HG03139 (cell line): ENCODE results near the gene PARD3.
"Not testable (repeated sequence)": the region's sequence is repeated elsewhere in the genome, so short reads cannot be mapped to it uniquely, and the experiment has no call there.

Source experiments
- ATAC-seq: cut with Tn5 transposase; IDR thresholded peaks from one replicate; pipeline ENCODE4 v1.9.1; 2021; ENCODE audit not compliant: unreplicated experiment

Gene PARD3

DNA sequence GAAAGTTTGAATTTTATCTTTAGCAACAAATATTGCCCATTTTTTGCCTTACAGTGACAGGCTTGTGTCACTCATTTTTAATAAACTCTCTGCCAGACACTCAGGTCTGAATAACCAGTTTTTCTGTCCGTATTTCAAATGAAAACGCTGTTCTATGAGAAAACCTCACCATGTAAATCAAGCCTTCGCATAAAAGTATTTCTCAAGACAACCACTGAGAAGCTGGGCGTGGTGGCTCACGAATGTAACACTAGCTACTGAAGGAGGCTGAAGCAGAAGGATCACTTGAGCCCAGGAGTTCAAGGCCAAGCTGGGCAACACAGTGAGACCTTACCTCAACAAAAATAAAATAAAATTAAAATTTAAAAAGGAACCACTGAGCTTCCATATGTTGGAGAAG lies 339.3 kb downstream of the PARD3 start:
- no peak for ATAC-seq

DNA sequence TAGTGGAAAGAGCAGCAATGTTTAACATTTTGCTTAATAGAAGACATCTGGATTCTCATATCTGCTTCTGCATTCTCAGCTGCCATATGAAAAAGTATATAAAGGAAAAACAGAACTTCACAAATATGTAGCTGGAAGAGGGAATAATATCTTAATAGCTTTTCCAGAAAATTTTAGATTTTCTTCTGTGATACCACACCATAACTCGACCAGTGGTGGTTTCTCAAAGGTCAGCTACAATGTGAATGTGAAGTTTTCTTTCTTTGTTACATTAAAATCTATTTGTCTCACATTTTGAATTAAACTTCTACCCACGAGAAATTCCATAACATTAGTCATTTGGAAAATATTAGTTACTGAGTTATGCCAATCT lies 339.8 kb downstream of the PARD3 start:
- no peak for ATAC-seq

DNA sequence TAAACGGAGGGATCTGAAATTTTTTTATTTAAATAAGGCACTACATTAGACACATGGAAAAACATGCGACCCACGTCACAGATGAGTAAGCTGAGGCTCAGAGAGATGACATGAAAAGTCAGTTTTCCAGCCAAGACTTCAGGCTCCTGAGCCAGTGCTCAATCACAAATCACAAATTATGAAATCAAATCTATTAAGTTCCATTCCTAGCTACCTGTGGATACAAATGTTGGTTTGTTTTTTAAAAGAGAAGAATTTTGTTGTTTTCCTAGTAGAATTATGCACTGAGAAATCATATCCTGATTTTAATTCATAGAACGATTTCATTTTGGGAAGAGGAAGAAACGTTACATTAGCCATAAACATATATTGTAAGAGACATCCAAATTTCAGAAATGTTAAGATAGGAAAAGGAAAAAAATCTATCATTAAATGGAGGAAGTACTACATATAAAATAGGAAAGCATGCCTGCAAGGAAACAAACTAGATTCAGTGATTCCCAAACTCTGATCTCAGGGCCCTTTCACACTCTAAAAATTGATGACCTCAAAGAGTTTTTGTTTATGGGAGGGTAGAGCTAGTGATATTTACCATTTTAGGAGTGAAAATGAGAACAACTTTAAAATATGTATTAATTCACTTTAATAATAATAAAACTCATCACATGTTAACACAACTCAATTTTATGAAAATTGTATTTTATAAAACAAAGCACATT lies 340.4 kb downstream of the PARD3 start:
- no peak for ATAC-seq

DNA sequence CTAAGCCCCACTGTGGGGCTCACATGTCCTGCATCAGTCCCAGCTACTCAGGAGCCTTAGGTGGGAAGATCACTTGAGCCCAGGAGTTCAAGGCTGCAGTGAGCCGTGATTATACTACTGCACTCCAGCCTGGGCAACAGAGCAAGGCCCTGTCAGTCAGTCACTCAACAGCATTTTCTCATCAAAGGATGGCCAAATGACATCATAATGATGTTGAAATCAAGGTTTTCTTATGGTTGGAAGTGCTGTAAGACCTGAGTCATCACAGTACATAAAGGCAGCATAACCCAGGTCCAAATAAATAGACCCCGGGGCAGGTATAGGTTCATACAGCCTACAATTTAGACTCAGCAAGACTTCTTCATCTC lies 341.1 kb downstream of the PARD3 start:
- no peak for ATAC-seq

DNA sequence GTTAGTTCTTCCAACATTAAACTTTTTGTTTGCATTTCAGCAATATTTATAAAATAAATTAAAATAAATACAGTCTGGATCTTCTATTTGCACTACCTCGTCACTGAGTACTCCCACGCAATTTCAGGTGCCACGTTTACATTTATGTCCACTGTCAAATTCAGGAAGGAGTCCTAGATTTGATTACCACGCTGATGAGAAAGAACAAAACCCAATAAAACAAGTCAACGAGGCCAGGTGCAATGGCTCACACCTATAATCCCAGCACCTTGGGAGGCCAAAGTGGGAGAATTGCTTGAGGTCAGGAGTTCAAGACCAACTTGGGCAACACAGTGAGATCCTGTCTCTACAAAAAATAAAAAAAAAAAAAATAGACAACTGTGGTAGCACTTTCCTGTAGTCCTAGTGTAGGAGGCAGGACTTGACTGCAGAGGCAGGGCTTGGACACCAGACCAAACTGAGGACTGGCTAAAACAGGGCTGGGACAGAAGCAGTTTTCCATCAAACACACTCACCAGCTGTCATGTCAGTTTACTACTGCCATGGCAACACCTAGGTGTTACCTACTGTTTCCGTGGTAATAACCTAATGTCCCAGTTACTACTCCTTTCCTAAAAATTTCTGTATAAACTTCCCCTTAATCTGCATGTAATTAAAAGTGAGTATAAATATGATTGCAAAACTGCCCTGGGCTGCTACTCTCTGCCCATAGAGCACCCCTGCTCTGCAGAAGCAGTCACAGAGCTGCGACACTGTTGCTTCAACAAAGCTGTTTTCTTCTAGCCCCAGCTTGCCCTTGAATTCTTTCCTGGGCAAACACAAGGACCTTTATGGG lies 341.7 kb downstream of the PARD3 start:
- no peak for ATAC-seq

DNA sequence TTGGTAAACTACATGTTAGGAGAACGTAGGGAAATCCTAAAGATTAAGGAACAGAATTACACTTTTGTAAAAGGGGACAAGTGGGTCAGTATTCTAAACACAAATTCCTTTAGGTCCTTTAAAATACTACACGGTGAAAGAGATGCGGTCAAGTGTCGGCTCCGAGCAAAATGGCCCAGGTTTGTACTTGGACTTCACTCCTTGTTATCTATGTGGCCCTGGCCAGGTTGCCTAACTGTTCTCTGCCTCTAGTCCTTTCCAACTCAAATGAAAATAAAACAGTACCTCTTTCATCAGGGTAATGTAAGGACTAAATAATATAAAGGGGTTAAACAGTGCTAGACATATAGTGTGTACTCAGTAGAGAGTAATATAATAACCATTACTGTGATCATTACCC lies 344.8 kb downstream of the PARD3 start:
- ATAC-seq = no peak

DNA sequence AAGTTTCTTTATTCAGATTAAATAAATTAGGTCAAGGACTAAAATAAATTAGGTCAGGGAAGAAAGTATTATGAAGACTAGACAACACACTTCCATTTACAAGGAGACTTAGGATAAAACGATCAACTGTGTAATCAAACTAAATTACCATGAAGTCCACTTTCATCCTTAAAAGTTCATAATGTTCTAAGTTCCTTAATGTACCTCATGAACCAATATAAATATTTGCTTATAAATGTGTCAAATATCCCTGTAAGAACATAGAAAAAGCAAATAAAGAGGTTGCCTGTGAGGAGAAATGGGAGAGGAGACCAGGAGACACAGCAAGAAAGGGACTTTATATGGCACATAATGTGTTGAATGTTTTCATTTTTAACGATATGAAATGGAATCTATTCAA lies 345.6 kb downstream of the PARD3 start:
- ATAC-seq = no peak

DNA sequence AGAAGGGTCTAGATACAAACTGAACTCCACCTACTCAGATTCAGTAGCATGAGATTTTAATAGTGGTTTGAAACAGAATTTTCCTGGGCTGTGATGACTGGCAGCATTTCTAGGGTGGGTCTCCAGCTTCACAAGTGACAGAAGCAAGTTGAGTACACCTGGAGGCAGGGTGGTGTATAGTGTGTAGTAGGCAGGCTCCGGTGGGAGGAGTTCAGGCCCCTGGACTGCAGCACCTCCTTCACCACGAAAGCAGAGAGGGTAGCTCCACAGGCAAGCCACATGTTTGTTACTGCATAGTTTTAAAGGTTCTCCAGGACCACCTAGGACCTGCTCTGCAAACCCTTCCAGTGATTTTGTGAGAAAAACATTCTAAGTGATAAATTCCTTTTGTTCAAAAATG lies 347.2 kb downstream of the PARD3 start:
- no peak for ATAC-seq

DNA sequence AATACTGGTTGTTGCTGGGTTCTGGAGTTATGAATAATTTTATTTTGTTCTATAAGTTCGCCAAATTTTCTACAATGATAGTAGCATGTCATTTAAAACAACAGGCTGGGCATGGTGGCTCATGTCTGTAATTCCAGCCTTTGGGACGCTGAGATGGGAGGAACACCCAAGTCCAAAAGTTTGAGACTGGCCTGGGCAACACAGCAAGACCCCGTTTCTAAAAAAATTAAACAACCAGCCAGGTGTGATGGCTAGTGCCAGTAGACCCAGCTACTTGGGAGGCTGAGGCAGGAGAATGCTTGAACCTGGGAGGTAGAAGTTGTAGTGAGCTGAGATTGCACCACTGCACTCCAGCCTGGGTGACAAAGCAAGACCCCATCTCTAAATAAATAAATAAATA lies 347.7 kb downstream of the PARD3 start:
- ATAC-seq = no peak

DNA sequence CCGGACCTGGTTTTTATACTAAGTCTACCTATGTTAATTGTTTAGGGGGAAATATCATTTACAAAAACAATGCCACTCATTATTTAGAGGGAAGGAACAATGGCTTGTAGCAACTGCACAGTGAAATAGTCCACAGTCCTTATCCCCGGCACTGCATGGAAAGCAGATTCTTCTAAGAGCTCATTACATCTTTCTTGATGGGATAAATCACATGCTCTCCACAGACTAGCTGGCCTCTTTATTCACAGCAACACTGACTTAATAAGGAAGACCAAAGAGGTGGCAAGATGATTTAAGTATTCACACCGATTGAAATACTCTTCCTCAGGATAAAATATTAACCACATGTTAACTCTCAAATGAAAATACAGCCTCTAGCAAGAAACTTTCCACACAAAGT lies 349.4 kb downstream of the PARD3 start:
- ATAC-seq = no peak

DNA sequence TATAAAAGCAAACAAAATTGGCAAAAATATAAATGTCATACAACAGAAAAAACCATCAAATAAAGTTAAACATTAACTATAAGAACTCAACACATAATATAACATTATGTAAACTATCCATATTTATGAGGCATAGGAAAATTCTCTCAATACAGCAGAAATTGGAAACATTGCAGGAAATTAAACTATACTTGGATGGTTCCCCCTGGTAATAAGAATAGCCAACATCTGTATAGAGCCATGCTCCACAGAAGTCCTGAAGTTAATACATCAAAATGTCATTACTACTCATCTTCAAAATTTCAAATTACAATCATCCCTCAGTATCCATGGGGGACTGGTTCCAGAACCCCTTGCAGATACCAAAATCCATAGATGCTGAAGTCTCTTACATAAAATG lies 350.5 kb downstream of the PARD3 start:
- ATAC-seq = no peak

DNA sequence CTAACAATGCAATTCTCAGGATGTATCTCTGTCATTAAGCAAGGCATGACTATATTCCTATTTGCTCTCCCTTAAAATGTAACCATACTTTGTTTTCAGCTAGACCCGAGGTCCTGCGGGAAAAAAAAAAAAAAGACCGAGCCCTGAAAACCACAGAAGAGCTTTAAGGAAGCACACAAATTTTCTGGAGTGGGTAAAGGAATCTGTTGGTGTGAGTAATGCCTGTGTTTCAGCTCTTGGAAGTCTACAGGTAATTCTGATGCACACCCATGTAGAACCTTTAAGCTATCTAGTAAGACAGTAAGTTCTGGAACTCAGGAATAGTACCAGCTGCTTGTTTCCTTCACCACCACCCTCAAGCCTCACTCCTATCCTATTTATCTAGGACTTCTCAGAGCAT lies 351.1 kb downstream of the PARD3 start:
- no peak for ATAC-seq

DNA sequence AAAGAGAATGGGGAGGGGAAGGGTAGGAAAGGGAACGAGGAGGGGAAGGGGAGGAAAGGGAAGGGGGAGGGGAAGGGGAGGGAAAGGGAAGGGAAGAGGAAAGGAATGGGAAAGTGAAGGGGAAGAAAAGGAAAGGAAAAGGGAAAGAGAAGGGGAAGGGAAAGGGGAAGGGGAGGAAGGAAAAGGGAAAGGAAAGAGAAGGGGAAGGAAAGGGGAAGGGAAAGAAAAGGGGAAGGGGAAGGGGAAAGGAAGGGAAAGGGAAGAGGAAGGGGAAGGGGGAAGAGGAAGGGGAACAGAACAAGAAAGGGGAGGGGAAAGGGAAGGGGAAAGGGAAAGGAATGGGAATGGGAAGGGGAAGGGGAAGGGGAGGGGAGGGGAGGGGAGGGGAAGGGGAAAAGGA lies 352.1 kb downstream of the PARD3 start:
- ATAC-seq = no peak

DNA sequence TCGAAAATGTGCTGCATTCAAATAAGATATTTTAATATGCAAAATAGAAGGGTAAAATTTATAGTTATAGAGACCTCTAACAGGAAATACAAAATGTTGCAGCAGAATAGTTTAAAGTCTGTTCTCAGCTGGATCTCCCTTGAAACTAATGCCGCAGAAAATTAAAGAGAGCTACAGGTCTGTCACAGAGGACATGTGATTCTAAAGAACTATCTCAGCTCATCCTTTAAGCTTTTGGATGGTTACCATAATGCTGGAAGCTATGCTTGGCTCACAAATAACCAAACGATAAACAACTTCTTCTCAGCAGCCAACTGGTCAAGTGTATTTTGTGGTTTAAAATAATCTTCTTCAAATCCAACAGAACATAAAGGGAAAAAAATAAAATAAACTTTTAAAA lies 353.0 kb downstream of the PARD3 start:
- ATAC-seq = no peak

DNA sequence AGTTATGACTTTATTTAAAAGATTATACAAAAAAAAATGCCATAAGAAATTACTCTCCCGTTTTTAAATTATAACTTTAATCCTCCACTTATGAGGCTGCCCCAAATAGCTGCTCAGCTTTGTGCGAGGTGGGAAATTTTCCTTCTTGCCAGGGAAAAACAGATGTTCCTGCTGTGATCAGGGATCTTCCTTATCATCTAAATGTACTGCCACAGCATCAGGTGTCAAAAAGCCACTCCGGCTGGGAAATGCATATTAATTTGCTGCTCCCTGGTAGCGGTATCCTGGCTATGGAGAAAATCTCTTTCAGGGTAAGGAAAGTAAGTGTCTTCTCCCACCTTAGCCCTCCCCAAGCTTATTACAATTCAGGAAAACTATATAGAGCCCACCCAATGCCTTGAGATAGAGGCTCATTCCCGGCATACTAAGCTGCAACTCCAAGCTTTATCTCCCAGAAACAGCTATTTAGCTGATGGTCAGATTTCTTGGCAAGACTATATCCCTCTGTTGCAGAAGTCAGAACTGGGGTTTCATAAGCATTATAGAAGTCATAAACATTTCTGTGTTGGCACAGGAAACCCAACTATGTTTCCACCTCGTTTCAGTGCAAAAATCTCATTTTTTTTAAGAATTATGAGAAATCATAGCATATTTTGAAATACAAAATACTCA lies 360.4 kb downstream of the PARD3 start:
- no peak for ATAC-seq

DNA sequence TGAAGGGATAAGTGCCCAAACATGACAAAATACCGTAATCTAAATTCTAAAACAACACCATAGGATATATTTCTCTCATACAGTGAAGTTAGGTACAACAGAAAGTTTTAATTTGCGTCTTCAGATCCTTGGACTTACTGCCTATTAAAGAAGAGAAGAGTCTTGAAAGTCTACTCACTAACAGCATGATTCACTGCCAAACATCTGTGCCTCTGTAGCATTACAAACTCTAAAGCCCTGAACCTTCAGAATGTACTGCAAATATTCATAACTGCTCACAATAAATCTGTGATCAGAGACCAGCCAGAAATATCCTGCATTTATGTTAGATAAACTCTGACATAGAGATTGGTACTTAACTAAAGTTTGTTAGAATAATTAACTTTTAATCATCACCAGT lies 365.3 kb downstream of the PARD3 start:
- ATAC-seq = no peak

DNA sequence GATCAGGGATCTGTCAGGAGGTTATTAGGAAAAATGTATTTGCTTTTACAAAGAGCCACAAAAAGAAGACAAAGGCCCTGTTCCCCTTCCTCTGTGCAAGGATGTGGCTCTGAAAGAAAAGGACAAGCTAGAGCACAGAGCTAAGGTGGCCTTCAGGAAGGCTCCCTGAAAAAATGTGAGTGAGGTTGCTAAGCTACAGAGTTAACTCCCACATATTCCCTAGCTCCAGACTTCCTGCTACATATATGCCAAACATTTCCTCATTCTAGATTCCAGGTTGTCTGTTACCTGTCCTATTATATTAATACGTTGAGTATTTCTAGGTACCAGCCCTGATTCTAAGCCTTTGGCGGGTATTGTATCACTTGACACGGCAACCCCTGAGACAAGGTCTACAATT lies 369.0 kb downstream of the PARD3 start:
- no peak for ATAC-seq

DNA sequence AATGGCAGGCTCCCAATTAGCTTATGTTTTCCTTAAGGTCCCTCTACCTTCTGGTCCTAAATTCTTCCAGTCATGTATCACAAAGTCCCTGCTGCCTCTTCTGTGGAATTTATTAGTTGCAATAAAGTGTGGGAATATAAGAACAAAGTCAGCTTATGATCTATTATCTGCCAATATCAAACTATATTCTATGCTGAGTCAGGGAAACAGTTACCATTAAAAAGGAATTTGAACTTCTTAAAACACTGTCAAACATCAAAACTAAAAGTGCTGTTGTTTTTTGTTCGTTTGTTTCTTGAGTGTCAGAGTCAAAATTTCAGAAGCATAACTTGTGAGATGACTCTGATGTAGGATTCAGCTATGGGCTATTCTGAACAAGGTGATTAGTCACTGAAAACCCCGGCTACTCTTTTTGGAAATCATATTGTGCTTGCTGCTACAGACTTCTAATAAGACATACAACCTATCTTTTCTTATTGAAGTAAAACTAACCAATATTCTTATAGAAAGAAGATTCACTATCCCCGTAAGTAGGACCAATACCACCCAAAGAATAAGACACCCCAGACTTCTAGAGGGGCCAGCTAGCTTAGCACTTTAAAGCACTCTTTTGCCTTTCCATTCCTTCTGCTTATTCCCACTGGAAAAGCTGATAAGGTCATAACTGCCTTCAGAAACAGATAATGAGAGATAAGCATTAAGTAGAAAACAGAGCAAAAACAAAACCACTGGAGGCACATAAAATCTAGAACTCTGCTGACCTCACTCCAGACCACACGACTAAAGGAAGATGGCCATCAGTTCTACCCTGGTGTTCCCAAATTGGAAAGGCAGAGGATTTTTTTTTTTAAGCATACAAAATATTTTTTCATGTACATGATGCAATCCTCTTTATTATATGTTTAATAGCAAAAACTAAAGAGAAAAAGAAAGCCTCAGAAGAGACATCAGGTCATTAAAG lies 370.6 kb downstream of the PARD3 start:
- ATAC-seq = no peak

DNA sequence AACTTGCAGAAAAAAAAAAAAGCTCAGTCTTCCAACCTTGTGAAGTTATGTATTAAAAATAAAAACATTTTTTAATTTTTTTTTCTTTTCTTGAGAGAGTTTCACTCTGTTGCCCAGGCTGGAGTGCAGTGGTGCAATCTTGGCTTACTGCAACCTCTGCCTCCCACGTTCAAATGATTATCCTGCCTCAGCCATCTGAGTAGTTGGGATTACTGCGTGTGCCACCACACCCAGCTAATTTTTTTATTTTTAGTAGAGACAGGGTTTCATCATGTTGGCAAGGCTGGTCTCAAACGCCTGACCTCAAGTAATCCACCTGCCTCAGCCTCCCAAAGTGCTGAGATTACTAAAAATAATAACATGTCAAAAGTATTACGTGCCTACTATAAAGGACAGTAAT lies 375.7 kb downstream of the PARD3 start:
- not testable (repeated sequence) for ATAC-seq

DNA sequence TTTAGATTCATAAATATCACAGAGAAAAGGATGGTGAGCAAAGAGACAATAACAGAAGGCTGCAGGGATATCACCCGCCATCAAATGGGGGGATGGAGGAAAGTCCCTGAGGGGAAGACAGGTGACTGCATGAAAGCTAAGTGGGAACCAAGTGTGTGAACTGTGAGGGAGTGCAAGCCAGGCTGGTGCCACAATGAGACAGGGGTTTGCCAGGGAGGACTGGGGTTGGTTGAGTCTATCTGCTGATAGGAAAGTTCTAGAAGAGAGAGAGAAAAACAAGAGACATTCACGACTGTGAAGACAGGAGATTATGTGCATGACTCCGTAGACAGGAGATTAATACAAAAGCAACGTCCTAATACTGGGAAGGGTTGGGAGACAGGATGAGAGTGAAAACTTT lies 376.4 kb downstream of the PARD3 start:
- no peak for ATAC-seq

DNA sequence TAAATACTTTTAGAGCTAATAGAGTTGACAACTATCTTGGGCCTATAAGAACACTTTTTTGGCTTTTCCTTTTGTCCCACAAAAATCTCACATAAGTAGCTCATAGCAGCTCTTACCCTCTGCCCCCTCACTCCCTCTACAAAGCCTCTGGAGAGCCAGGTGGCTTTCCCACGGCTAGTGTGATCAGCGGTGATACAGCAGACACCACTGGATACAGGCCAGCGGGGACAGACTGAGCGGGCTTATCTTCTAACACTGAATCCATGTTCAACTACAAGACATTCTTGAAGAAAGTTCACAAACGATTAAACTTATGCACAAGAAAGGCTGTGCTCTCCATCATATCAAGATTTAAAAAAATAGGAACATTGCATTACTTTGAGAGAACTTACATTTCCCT lies 377.2 kb downstream of the PARD3 start:
- no peak for ATAC-seq
